CD8-positive, alpha-beta memory T cell (primary cell): Measurements from ENCODE around the gene EGFL7. TPM values are rescaled to one million over a fixed set of nuclear protein-coding genes. Genes with fewer than 3 reads are reported as not detected.
"Not testable (repeated sequence)": the region's sequence is repeated elsewhere in the genome, so short reads cannot be mapped to it uniquely, and the experiment has no call there.

ENCODE experiments used
- CTCF ChIA-PET: fragments of 350-600 bp; sonication (Branson Sonifier 250); formaldehyde crosslinking; loops from one replicate; lab custom pipeline; 2021; ENCODE audit warnings: antibody characterized with exemption; lab: Charles Lee
- POLR2A ChIA-PET: fragments of 350-600 bp; sonication (Branson Sonifier 250); formaldehyde crosslinking; loops from one replicate; lab custom pipeline; 2021; ENCODE audit warnings: antibody characterized with exemption; lab: Charles Lee
- DNase-seq, 5 donors: peaks; one replicate each; pipeline versions ENCODE4 v3.0.0 to v3.0.0-alpha.2; 2020 to 2022; ENCODE audit warnings: mixed read lengths in 1 of 5
- H3K27ac ChIP-seq: one replicate; pipeline ENCODE4 v1.7.0; 2013; ENCODE audit warnings: low read depth, mild to moderate bottlenecking, low read length, moderate library complexity
- H3K27me3 ChIP-seq: 2 replicates; pipeline ENCODE4 v1.7.0; 2013; ENCODE audit warnings: low read length, mild to moderate bottlenecking; ENCODE audit not compliant: insufficient read depth, poor library complexity, severe bottlenecking
- H3K36me3 ChIP-seq: 2 replicates; pipeline ENCODE4 v1.7.0; 2013; ENCODE audit warnings: mild to moderate bottlenecking, low read length, moderate library complexity; ENCODE audit not compliant: insufficient read depth
- H3K4me1 ChIP-seq: 2 replicates; pipeline ENCODE4 v1.7.0; 2013; ENCODE audit warnings: mild to moderate bottlenecking, low read length, moderate library complexity; ENCODE audit not compliant: insufficient read depth
- H3K4me3 ChIP-seq: 2 replicates; pipeline ENCODE4 v1.7.0; 2013; ENCODE audit warnings: mild to moderate bottlenecking, low read length
- H3K9me3 ChIP-seq: 2 replicates; pipeline ENCODE4 v1.7.0; 2013; ENCODE audit warnings: mild to moderate bottlenecking, low read length
- H3K27ac Mint-ChIP-seq, 8 donors: one replicate each; pipeline ENCODE4 v1.8.0; 2020 to 2021; ENCODE audit warnings: mixed read lengths in 8 of 8, mild to moderate bottlenecking in 6 of 8, inconsistent platforms in 3 of 8, moderate library complexity in 3 of 8
- H3K27me3 Mint-ChIP-seq, 2 donors: one replicate each; pipeline ENCODE4 v1.8.0; 2020 to 2021; ENCODE audit warnings: mixed read lengths in 2 of 2, mild to moderate bottlenecking in 1 of 2, moderate library complexity in 1 of 2
- H3K36me3 Mint-ChIP-seq, 3 donors: one replicate each; pipeline ENCODE4 v1.8.0; 2020 to 2021; ENCODE audit warnings: mixed read lengths in 3 of 3, inconsistent platforms in 1 of 3, mild to moderate bottlenecking in 1 of 3
- H3K4me1 Mint-ChIP-seq, 3 donors: one replicate each; pipeline ENCODE4 v1.8.0; 2020 to 2021; ENCODE audit warnings: mixed read lengths in 3 of 3, inconsistent platforms in 1 of 3, mild to moderate bottlenecking in 1 of 3
- H3K4me3 Mint-ChIP-seq, 7 donors: one replicate each; pipeline ENCODE4 v1.8.0; 2020 to 2021; ENCODE audit warnings: mixed read lengths in 7 of 7, mild to moderate bottlenecking in 6 of 7, moderate library complexity in 4 of 7, inconsistent platforms in 2 of 7
- H3K9me3 Mint-ChIP-seq, 5 donors: one replicate each; pipeline ENCODE4 v1.8.0; 2020 to 2022; ENCODE audit warnings: mixed read lengths in 5 of 5, mild to moderate bottlenecking in 3 of 5, moderate library complexity in 2 of 5, inconsistent platforms in 1 of 5
- polyA plus RNA-seq: library from polyadenylated mRNA; unstranded; fragments of 300-500 nt; fragmentation: Illumina TruSeq; gene quantifications from one replicate; pipeline ENCODE4 v1.2.3, GENCODE V29; 2021
- total RNA-seq, 2 experiments: library from RNA; stranded (reverse); gene quantifications; one replicate each; pipeline ENCODE4 v1.2.3, GENCODE V29; 2021

The EGFL7 gene
- total and polyA plus RNA-seq, 3 experiments from 2014 or later = 0.40 to 0.95 (median 0.61) TPM

DNA sequence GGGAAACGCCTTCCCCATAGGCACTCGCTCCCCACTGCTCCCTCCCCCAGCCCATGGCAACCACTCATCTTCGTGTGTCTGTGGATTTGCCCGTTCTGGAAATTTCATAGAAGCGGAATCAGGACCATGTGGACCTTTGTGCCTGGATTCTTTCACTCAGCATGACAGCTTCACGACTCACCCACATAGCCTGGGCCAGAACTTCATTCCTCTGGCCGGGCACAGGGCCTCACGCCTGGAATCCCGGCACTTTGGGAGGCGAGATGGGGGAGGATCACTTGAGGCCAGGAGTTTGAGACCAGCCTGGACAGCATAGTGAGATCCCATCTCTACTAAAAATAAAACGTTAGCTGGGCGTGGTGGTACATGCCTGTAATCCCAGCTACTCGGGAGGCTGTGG is 37.6 kb downstream of the EGFL7 start:
- CTCF ChIA-PET = interaction anchor here (1.0 to 1.3 kb wide), 3 partner anchors 10 to 387 kb away, joined by 3 to 4 read pairs (median 3); no protein-coding TSS in a partner anchor
- POLR2A ChIA-PET = interaction anchor here (0.7 kb wide), 2 partner anchors 10 to 18 kb away, joined by 3 to 4 read pairs; no protein-coding TSS in a partner anchor
- H3K4me3 Mint-ChIP-seq = peak overlapping the region in 2 of 7 donors; percentile 6 to 85
- H3K27ac ChIP-seq = no peak overlapping the region
- peaks cover 8 to 14% of the 10 kb centered on the region in 2 donors for H3K27me3 Mint-ChIP-seq
- H3K4me1 ChIP-seq = peaks cover 14% of the 10 kb centered on the region
- no peaks in the 10 kb centered on the region for H3K27me3 ChIP-seq
- H3K36me3 ChIP-seq = no peaks in the 10 kb centered on the region
- no peaks in the 10 kb centered on the region for H3K9me3 ChIP-seq
- peaks cover 9 to 17% (median 16%) of the 10 kb centered on the region in 3 donors for H3K4me1 Mint-ChIP-seq
- H3K27ac Mint-ChIP-seq = peak overlapping the region in 4 of 8 donors; percentile 17 to 93 (median 78)
- no peaks in the 10 kb centered on the region for H3K36me3 Mint-ChIP-seq
- H3K9me3 Mint-ChIP-seq = no peaks in the 10 kb centered on the region
- no peak for DNase-seq
- H3K4me3 ChIP-seq = no peak overlapping the region

DNA sequence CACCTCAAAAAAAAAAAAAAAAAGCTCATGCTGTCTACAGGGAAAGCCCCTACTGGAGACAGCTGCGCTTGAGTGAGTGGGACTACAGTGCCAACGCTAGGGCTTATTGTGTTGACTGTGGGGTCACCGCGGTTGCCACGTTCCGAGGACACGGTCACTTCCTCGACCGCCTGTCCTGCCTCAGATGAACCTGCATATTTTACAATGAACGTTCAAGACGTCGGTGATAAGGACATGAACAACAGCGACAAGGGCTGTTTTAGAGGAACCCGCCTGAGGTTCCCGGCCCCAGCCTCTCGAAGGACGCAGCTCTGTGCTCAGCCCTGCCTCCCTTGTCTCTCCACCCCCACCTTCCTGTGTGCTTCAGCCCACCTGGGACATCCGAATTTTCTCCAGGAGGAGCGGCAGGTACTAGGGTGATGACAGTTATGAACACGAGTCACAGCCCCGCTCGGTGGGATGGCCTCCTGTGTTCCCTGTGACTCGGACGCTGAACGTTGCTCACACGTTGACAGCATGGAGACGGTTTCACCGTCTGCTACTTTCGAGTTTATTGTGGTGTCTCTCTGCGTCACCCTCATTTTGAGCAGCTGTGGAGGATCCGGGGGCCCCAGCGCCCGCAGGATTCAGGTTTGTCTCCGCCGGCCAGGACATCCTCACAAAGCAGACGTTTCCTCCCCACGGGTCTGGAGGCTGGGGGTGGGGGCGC is 38.4 kb downstream of the EGFL7 start:
- Histone ChIP-seq H3K4me3 (peak overlapping the region; percentile 52), H3K4me1 (peaks cover 14% of the 10 kb centered on the region), H3K36me3 (no peaks in the 10 kb centered on the region), H3K27me3 (no peaks in the 10 kb centered on the region), H3K9me3 (no peaks in the 10 kb centered on the region), H3K27ac (peak overlapping the region; percentile 59)
- peak overlapping the region in 7 of 8 donors; percentile 90 to 95 (median 93) for H3K27ac Mint-ChIP-seq
- peak overlapping the region; percentile 80 to 90 (median 86) for H3K4me3 Mint-ChIP-seq
- no peaks in the 10 kb centered on the region for H3K36me3 Mint-ChIP-seq
- peak; percentile 18 to 69 (median 60) for DNase-seq
- ChIA-PET CTCF (interaction anchor here (1.0 to 1.3 kb wide), 4 partner anchors 11 to 388 kb away, joined by 3 to 4 read pairs (median 4); no protein-coding TSS in a partner anchor), POLR2A (interaction anchor here (0.6 to 1.1 kb wide), 5 partner anchors 11 to 27 kb away, joined by 3 to 5 read pairs (median 4); no protein-coding TSS in a partner anchor)
- H3K9me3 Mint-ChIP-seq = no peaks in the 10 kb centered on the region
- peaks cover 9 to 17% (median 16%) of the 10 kb centered on the region in 3 donors for H3K4me1 Mint-ChIP-seq
- peaks cover 10 to 15% of the 10 kb centered on the region in 2 donors for H3K27me3 Mint-ChIP-seq

DNA sequence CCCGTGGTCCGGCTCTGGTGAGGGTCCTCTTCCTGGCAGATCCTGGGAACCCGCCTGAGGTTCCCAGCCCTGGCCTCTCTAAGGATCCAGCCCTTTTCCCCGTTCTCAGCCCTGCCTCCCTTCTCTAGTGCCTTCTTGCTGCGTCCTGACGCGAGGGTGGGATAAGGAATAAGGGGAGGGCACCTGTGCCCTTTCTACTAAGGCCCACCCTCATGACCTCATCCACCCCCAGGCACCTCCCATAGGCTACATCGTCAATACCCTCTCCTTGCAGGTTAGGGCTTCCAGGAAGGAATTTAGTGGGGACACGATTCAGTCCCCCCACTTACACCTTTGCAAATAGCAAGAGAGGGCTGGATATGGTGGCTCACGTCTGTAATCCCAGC is 38.9 kb downstream of the EGFL7 start:
- peaks cover 14% of the 10 kb centered on the region for H3K4me1 ChIP-seq
- Mint-ChIP-seq H3K9me3 (no peaks in the 10 kb centered on the region), H3K4me1 (peaks cover 9 to 17% (median 16%) of the 10 kb centered on the region in 3 donors), H3K4me3 (peak overlapping the region; percentile 80 to 90 (median 86)), H3K27ac (peak overlapping the region in 7 of 8 donors; percentile 90 to 95 (median 93)), H3K36me3 (no peaks in the 10 kb centered on the region), H3K27me3 (peaks cover 10 to 15% of the 10 kb centered on the region in 2 donors)
- H3K9me3 ChIP-seq = no peaks in the 10 kb centered on the region
- H3K27ac ChIP-seq = no peak overlapping the region
- no peaks in the 10 kb centered on the region for H3K27me3 ChIP-seq
- H3K4me3 ChIP-seq = no peak overlapping the region
- DNase-seq = no peak
- ChIA-PET POLR2A (interaction anchor here (1.1 kb wide), 1 partner anchor 25 kb away, joined by 4 read pairs; no protein-coding TSS in a partner anchor), CTCF (interaction anchor here (1.2 to 1.3 kb wide), 3 partner anchors 11 to 389 kb away, joined by 3 to 4 read pairs (median 4); no protein-coding TSS in a partner anchor)
- no peaks in the 10 kb centered on the region for H3K36me3 ChIP-seq

DNA sequence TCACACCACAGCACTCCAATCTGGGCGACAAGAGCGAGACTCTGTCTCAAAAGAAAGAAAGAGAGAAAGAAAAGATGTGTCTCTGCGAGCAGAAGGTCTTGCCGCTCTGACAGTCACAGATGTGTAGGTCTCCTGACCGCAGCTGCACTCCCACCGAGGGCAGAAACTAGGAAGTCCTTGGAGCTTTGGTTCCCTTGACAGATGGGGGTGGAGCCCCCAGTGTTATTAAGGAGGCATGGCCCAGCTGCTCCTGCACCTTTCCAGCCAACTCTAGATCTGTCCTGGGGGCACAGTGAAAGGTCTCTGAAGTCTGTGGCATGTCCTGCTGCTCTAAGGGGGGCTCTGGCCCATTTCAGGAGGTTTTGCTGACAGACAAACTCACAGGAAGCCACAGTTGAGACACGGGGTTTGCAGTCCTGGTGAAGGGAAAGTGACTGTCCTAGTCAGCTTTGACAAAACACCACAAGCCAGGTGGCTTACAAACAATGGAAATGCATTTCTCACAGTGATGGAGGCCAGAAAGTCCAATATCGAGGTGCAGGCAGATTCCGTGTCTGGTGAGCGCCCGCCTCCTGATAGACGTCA is 40.7 kb downstream of the EGFL7 start:
- Histone ChIP-seq H3K27me3 (no peaks in the 10 kb centered on the region), H3K27ac (no peak overlapping the region), H3K36me3 (no peaks in the 10 kb centered on the region), H3K4me3 (no peak overlapping the region), H3K4me1 (peaks cover 14% of the 10 kb centered on the region), H3K9me3 (no peaks in the 10 kb centered on the region)
- CTCF ChIA-PET = no interaction called here
- Mint-ChIP-seq H3K9me3 (no peaks in the 10 kb centered on the region), H3K27ac (peak overlapping the region in 1 of 8 donors; percentile 57), H3K4me1 (peaks cover 9 to 17% (median 16%) of the 10 kb centered on the region in 3 donors), H3K36me3 (no peaks in the 10 kb centered on the region), H3K4me3 (no peak overlapping the region), H3K27me3 (peaks cover 10 to 12% of the 10 kb centered on the region in 2 donors)
- POLR2A ChIA-PET = no interaction called here
- no peak for DNase-seq

- DNase-seq, H3K36me3 Mint-ChIP-seq, CTCF ChIA-PET, H3K36me3 ChIP-seq, H3K27ac Mint-ChIP-seq, H3K9me3 Mint-ChIP-seq, H3K4me3 ChIP-seq, H3K4me3 Mint-ChIP-seq, H3K9me3 ChIP-seq, H3K27ac ChIP-seq, H3K27me3 ChIP-seq, POLR2A ChIA-PET: not testable (repeated sequence)
- peaks cover 8 to 17% (median 16%) of the 10 kb centered on the region in 3 donors for H3K4me1 Mint-ChIP-seq
- H3K4me1 ChIP-seq = peaks cover 14% of the 10 kb centered on the region
- H3K27me3 Mint-ChIP-seq = peaks cover 6 to 19% of the 10 kb centered on the region in 2 donors
Measured at GRCh38 chr9:136704741-136705140, 42.0 kb downstream of the EGFL7 start.

GRCh38 chr9:136705564-136705963 is 42.8 kb downstream of the EGFL7 start:
- H3K4me3 ChIP-seq = no peak overlapping the region
- Mint-ChIP-seq H3K4me1 (peaks cover 8 to 12% (median 10%) of the 10 kb centered on the region in 3 donors), H3K27ac (peak overlapping the region in 1 of 8 donors; percentile 67), H3K27me3 (peaks cover 6 to 26% of the 10 kb centered on the region in 2 donors), H3K4me3 (no peak overlapping the region), H3K36me3 (no peaks in the 10 kb centered on the region), H3K9me3 (peaks cover 0 to 2% (median 0%) of the 10 kb centered on the region in 5 donors)
- ChIA-PET POLR2A (no interaction called here), CTCF (interaction anchor here (0.8 kb wide), 1 partner anchor 34 kb away, joined by 3 read pairs; no protein-coding TSS in a partner anchor)
- H3K27ac ChIP-seq = no peak overlapping the region
- no peaks in the 10 kb centered on the region for H3K9me3 ChIP-seq
- DNase-seq = no peak
- no peaks in the 10 kb centered on the region for H3K36me3 ChIP-seq
- no peaks in the 10 kb centered on the region for H3K27me3 ChIP-seq
- peaks cover 8% of the 10 kb centered on the region for H3K4me1 ChIP-seq

GRCh38 chr9:136707011-136707410 is 44.3 kb downstream of the EGFL7 start:
- Histone ChIP-seq H3K4me3 (no peak overlapping the region), H3K36me3 (no peaks in the 10 kb centered on the region), H3K27me3 (no peaks in the 10 kb centered on the region), H3K9me3 (no peaks in the 10 kb centered on the region), H3K27ac (no peak overlapping the region), H3K4me1 (no peaks in the 10 kb centered on the region)
- Mint-ChIP-seq H3K4me1 (peaks cover 0 to 5% (median 4%) of the 10 kb centered on the region in 3 donors), H3K27me3 (peaks cover 7 to 33% of the 10 kb centered on the region in 2 donors), H3K27ac (no peak overlapping the region), H3K36me3 (no peaks in the 10 kb centered on the region), H3K4me3 (no peak overlapping the region), H3K9me3 (peaks cover 0 to 2% (median 0%) of the 10 kb centered on the region in 5 donors)
- ChIA-PET POLR2A (no interaction called here), CTCF (no interaction called here)
- no peak for DNase-seq
